HT1080 (cell line): ENCODE results near the gene RAB20. TPM values are rescaled to one million over a fixed set of nuclear protein-coding genes. Genes with fewer than 3 reads are reported as not detected.
A peak's percentile ranks its signal among the peaks of the same experiment; 100 is the strongest.

ENCODE experiments used
- DNase-seq: peaks from one replicate; pipeline ENCODE4 v3.0.0-alpha.2; 2015; ENCODE audit warnings: low read depth
- total RNA-seq: library from RNA; depleted of rRNA; stranded (reverse); fragments of >200 nt; shearing (Covaris generic); gene quantifications from 2 replicates; pipeline ENCODE4 v1.2.3, GENCODE V29; 2014

RAB20 gene
- total RNA-seq, 1 experiment from 2014 or later: 7.3 TPM

- no peak for DNase-seq
Observed at GRCh38 chr13:110576070-110576394, 14.5 kb upstream of the RAB20 start.

- peak; percentile 20 for DNase-seq
Observed at GRCh38 chr13:110575322-110576069, 14.0 kb upstream of the RAB20 start.

- no peak for DNase-seq
Observed at GRCh38 chr13:110574161-110574560, 12.6 kb upstream of the RAB20 start.

- no peak for DNase-seq
Observed at GRCh38 chr13:110572778-110573118, 11.2 kb upstream of the RAB20 start.

DNA sequence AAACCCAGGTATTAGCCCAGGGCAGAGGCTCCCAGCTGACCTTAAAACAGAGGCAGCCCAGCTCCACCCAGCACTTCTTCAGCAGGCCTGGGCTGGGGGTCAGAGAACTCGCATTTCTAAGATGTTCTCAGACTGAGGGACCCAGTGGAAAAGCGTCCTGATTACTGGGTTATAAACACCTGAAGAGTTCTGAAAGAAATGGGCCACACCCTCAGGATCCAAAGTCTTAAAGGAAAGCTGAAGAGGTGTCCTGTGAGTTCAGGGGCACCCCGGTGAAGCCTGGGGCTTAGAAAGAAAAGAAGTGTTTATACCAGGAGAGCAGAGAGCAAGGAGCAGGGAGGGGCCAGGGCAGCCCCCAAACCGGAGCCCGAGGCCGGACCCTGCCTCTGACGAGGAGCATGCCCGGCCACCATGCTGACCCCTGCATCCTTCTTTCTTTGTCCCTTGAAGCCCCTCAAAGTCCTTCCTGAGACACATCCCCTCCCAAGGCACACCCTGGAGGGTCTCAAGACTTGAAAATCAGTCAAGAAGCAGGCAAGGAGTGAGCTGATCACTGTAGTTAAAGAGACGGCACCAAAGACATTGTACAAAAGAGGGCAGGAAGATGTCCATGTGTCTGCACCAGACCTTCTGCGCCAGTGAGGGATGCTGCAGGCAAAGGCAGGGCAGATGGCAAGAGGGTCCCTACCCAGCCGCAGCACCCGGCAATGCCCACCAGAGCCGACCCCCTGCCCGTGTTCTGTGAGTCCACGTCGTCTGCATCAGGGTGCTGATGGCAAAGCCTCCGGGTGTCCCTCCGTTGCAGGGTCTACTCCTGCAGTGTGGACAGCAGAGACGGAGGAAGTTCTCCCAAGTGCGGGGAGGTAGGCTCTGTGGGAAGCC is 10.6 kb upstream of the RAB20 start:
- DNase-seq: no peak

- no peak for DNase-seq
Observed at GRCh38 chr13:110570886-110571285, 9.4 kb upstream of the RAB20 start.

DNA sequence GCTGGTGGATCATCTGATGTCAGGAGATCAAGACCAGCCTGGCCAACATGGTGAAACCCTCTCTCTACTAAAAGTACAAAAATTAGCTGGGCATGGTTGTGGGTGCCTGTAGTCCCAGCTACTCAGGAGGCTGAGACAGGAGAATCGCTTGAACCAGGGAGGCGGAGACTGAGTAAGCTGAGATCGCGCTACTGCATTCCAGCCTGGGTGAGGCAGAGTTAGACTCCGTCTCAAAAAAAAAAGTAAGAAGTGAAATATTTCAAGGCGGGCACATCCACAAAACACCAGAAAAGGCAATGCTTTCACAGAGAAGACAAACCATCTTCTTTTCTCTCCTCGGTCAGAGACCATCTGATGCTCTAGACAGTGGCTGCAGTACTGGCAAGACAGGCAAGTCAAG is 8.4 kb upstream of the RAB20 start:
- DNase-seq: peak; percentile 20

DNA sequence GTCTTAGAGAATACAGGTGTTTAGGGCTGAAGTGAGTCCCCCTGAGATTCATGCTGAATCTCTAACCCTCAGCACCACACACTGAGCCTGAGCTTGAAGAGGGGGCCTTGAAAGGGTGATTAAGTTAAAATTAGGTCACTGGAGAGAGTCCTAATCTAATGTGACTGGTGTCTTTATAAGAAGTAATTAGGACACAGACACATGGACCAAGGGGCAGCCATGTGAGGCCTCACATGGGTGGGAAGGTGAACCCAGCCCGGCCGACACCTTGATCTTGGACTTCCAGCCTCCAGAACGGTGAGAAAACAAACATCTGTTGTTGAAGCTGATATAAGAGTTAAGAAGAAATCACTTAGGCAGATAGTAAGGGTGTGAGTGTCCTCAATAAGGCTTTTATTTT is 7.1 kb upstream of the RAB20 start:
- no peak for DNase-seq

- DNase-seq: no peak
Observed at GRCh38 chr13:110566171-110566570, 4.6 kb upstream of the RAB20 start.

DNA sequence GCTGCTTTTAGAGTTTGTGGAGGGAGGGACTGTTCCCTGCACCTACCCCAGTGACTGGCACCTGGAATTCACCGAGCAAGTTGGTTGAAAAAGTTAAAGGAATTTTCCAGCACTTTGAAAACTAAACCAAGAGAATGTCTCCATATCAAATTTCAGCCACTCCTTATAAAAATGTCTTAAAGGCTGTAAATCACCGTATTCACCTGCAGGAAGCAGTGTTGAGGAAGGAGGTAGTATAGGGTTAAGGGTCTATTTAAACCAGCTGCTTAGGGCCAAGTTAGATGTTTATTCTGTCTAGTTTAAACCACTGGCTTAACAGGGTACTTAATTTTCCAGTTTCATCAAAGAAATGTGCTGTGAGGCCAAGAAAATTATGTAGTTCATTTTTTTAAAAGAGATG is 3.8 kb upstream of the RAB20 start:
- no peak for DNase-seq

DNA sequence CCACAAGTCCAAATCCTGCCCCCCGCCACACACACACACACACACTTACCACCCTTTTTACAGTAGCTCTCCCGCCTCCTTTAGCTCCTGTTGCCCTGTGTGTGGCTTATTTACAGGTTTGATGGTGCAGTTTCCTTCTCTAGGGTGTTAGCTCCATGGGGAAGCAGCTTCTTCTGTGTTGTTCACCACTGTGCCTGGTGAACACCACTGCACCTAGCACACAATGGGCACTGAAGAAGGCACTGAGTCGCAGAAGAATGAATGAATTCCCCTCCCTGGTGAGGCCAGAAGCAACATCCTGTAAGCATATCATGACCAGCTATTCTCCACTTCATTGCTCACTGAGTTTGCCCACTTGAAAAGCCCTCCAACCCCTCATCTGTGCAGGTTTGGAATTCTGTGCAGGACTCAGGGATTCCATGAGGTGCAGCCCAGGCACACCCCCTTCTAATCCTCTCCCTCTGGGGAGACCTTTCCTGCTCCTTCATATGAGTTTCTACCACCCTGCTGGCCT is 3.0 kb upstream of the RAB20 start:
- no peak for DNase-seq

- DNase-seq: no peak
Observed at GRCh38 chr13:110563463-110563774, 1.9 kb upstream of the RAB20 start.

DNA sequence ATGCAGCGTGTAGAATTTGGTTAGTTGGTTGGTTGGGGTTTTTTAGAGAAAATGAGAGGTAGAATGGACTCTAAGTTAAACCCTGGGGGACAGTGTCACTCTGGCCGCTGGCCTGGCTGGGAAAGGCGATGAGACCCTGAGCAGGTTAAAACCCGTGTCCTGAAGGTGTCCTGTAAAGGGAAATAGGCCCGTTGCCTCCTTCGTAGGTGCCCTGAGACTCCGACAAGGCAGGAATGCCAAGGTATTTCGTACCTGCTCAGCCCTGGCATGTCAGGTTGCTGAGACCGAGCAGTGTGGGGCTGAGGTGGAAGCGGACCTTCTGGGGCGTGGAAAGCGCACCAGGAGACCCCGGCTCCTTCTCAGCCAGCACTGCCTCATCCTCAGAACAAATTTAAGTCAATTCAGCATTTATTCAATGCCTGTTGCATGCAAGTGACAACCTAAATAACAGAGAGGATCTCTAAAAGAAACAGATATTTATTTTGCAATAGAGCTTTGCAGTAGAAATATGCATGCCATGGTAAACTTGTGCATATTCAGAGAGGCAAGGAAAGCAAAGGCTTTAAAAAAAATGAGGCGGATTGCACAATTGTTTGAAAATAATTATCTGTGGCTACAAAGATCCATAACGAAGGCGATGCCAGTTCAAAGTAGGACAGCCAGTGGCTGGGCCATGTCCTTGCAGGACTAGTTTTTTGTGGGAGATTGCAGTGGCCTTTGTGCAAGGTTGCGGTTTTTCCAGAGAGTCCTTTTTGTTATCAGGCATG is 1.4 kb upstream of the RAB20 start:
- DNase-seq: no peak

GRCh38 chr13:110562036-110562597 is 595 bp upstream of the RAB20 start:
- DNase-seq: no peak

DNA sequence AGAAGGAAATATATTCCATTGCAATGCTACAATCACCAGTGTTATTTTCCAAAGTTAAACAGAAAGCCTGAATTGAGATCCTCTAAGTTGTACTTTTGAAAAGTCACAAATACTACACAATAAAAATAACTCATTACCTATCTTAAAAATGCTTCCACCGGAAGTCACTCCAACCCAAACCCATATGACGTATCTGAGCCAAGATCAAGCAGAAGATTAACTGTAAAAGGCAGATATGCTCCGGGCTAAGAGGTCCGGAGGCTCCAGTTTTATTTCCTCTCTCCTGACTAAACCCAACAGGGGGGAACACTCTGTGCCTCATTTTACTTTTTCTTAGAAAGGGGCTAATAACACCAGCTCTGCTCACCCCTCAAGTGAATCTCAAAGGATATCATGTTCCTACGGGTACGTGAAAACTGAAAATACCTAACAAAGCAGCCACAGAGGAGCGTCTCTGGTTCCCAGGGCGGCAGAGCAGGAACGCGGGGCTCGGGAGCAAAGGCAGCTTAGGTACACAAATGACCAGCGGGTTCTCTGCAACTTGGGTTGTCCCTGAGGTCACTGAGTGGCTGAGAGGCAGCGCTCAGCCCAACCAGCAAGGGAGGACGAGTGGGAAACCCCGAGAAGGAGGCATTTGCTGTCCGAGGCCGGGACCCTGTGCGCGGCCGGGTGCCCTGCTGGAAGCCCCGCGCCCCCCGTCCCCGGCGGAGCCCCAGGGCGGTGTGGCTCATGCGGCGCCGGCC is 750 bp downstream of the RAB20 start:
- peak; percentile 9 for DNase-seq

DNA sequence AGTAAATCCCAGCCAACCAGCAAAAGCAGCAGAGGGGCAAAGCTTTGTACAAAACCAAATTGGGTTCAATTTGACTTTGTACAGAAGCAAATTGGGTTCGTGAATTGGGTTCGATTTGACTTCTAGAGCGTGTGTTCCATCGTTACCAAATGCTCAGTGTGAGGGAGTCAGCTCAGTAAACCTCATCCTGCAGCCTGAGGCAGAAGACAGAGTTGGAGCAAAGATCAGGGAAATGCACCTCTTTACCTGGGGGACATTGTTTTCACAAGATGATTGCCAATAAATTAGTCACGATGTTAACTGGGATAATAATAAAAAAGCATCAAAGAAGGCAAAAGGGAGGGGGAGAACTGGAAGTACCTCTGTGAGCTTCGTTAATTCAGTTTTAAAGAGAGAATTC is 1.5 kb downstream of the RAB20 start:
- DNase-seq: no peak

DNA sequence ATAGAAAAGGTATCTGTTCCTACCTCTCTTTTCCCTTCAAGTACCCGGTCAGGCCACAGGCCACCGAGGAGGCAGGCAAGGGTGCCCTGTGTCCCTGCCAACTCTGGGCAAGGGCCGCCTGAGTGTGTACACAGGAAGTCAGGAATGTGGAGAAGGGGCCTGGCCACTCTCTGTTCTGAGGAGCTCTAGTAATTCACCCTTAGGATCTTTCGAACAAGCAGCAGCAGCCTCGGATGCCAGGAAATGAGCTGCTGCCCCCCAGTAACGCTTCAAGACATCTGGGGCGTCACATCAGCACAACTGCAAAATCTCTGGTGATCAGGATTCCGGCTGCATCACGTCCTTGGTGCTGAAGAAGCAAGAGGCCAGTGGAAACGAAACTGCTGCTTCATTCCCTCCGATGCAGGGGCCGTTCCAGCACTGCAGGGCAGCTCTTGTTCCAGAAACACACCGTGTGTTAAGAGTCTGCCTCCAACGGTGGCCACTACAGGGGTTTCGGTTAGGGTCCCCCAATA is 2.0 kb downstream of the RAB20 start:
- no peak for DNase-seq

DNA sequence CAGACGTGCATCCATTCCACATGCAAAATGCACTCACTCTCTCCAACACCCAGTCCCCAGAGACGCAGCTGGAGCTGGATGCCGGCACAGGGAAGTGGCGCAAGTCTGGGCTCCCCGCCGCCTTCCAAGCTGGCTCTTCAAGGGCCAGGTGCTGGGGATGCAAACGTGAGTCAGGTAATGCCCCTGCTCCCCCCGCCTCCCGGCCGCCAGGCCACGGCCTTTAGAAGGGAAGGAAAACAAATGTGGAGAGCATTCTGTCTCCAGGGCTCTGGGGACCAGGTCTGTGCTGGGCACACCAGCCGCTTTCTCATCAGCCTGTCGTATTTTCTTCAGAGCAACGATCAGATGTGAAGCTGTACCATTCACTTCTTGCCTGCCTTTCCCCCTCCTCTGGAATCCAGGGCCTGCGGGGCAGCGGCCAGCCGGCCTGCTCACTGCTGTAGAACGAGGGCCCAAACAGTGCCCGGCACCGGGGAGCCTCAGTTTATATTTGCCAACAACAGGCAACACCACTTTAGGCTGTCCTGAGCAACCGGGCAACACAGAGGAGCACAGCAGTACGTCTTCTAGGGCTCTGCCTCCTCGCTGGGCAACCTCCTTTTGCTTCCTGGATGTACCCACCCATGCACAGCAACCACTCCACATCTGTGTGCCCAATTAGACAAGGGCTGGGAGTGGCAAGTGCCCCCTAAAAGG is 3.8 kb downstream of the RAB20 start:
- DNase-seq: no peak

GRCh38 chr13:110557082-110557481 is 4.4 kb downstream of the RAB20 start:
- DNase-seq: no peak

DNA sequence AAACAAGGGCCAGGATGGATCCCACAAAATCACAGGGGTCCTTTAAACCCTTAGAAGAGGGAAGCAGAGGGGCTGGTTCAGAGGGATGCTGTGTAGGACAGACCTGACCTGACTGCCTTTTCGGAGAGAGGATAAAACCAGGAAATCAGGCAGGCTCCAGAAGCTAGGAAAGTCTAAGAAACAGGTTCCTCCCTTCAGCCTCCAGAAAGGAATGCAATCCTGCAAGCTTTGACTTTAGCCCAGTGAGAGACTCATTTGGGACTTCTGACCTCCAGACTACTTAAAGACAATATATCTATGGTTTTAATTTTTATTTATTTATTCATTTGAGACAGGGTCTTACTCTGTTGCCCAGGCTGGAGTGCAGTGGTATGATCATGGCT is 5.3 kb downstream of the RAB20 start:
- DNase-seq: no peak
